Psoas muscle (tissue), 8 donors: Measurements from ENCODE around the gene LRRIQ4. TPM values are rescaled to one million over a fixed set of nuclear protein-coding genes. Genes with fewer than 3 reads are reported as not detected.

Experiments
- ATAC-seq, 4 donors: fragments of 200-7000 bp; cut with Tn5 transposase; one replicate each; pipeline ENCODE4 v1.9.1; 2020; ENCODE audit warnings: moderate library complexity in 3 of 4, mild to moderate bottlenecking in 2 of 4
- DNase-seq, 2 donors: peaks; one replicate each; pipeline ENCODE4 v3.0.0-alpha.2; 2020
- H3K27ac ChIP-seq: fragments of 200-600 bp; one replicate; pipeline ENCODE4 v1.8.0; 2022
- H3K27me3 ChIP-seq, 3 donors: fragments of 200-600 bp in 1 of 3; one replicate each; pipeline versions ENCODE4 v1.6.1 to v1.8.0; 2013 to 2022; ENCODE audit warnings: low read length in 2 of 3, mild to moderate bottlenecking in 2 of 3, moderate library complexity in 1 of 3; ENCODE audit not compliant: insufficient read depth in 3 of 3
- H3K36me3 ChIP-seq, 2 donors: fragments of 200-600 bp in 1 of 2; one replicate each; pipeline versions ENCODE4 v1.6.1 to v1.8.0; 2013 to 2022; ENCODE audit warnings: low read depth in 1 of 2, mild to moderate bottlenecking in 1 of 2, moderate library complexity in 1 of 2; ENCODE audit not compliant: insufficient read depth in 1 of 2
- H3K4me1 ChIP-seq: fragments of 200-600 bp; one replicate; pipeline ENCODE4 v1.8.0; 2022
- H3K4me3 ChIP-seq: fragments of 200-600 bp; one replicate; pipeline ENCODE4 v1.8.0; 2022; ENCODE audit warnings: mild to moderate bottlenecking
- H3K9me3 ChIP-seq: fragments of 200-600 bp; one replicate; pipeline ENCODE4 v1.8.0; 2022
- WGBS, 3 donors: extraction: QIAGEN DNeasy Blood & Tissue Kit; methylation state at CpG; one replicate each; pipeline versions ENCODE4 v1.1.6 to v1.1.7; 2013; 5-methylcytosine and 5-hydroxymethylcytosine counted together
- intact Hi-C, 2 donors: fragments of 100-400 bp; cut with DNase I; formaldehyde crosslinking; loops; one replicate each; pipeline versions ENCODE4 v1.11.0 to v1.14.2; 2022
- polyA plus RNA-seq, 3 donors: library from polyadenylated mRNA; stranded (reverse); fragments of 200-250 nt; gene quantifications; one replicate each; pipeline ENCODE4 v1.2.3, GENCODE V29; 2013
- total RNA-seq, 4 donors: library from RNA; stranded (reverse); fragmentation: NEBNext Ultra II Directional in 2 of 4; extraction: Animal tissue kit (Norgen Biotek cat#: 25700) in 2 of 4; gene quantifications; one replicate each; pipeline versions ENCODE4 v1.2.1 to v1.2.4, GENCODE V29; 2021 to 2023
- TF ChIP-seq, protein P1 (sequence below): fragments of 200-600 bp; IDR thresholded peaks from one replicate; pipeline ENCODE4 v1.8.0; 2022; ENCODE audit warnings: antibody characterized with exemption
- donor health status: healthy with polysubstance abuse.
- donor health status: DM: no; HTN: no; CAD: no; lungs with moderate emphysema.
- donor health status: Bipolar disorder and iron deficiency.
- donor health status: healthy.
- donor health status: DM: yes; HTN: yes; CAD: no.
- donor health status: DM: no; HTN: no; CAD: no.
- donor health status: DM: no; HTN: no; CAD: no.
- donor health status: DM: yes; HTN: yes; CAD: no.

LRRIQ4 gene
- total and polyA plus RNA-seq, 7 donors: 0.01 TPM; not detected in 6

DNA sequence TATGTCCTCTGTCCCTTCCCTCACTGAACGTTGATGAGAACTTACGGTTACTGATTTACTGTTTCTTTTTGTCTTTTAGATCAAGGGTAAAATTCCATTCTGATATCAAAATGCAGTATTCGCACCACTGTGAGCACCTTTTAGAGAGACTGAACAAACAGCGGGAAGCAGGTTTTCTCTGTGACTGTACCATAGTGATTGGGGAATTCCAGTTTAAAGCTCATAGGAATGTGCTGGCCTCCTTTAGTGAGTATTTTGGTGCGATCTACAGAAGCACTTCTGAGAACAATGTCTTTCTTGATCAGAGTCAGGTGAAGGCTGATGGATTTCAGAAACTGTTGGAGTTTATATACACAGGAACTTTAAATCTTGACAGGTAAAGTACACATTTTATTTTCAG, 38.5 kb upstream of the LRRIQ4 start:
- peak overlapping the region; percentile 83 for H3K4me3 ChIP-seq
- peaks cover 25% of the 10 kb centered on the region for H3K4me1 ChIP-seq
- DNase-seq (no peak), ATAC-seq (no peak)
- peaks cover 6 to 51% of the 10 kb centered on the region in 2 donors for H3K36me3 ChIP-seq
- no peaks in the 10 kb centered on the region for H3K27me3 ChIP-seq
- no peaks in the 10 kb centered on the region for H3K9me3 ChIP-seq
- WGBS, 3 donors: 53 to 55% (median 54%) methylated on average over 5 of the region's 5 CpGs
- intact Hi-C loops: no loop called here
- H3K27ac ChIP-seq: peak overlapping the region; percentile 98
- TF ChIP-seq, protein P1, sequence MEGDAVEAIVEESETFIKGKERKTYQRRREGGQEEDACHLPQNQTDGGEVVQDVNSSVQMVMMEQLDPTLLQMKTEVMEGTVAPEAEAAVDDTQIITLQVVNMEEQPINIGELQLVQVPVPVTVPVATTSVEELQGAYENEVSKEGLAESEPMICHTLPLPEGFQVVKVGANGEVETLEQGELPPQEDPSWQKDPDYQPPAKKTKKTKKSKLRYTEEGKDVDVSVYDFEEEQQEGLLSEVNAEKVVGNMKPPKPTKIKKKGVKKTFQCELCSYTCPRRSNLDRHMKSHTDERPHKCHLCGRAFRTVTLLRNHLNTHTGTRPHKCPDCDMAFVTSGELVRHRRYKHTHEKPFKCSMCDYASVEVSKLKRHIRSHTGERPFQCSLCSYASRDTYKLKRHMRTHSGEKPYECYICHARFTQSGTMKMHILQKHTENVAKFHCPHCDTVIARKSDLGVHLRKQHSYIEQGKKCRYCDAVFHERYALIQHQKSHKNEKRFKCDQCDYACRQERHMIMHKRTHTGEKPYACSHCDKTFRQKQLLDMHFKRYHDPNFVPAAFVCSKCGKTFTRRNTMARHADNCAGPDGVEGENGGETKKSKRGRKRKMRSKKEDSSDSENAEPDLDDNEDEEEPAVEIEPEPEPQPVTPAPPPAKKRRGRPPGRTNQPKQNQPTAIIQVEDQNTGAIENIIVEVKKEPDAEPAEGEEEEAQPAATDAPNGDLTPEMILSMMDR: no peak

DNA sequence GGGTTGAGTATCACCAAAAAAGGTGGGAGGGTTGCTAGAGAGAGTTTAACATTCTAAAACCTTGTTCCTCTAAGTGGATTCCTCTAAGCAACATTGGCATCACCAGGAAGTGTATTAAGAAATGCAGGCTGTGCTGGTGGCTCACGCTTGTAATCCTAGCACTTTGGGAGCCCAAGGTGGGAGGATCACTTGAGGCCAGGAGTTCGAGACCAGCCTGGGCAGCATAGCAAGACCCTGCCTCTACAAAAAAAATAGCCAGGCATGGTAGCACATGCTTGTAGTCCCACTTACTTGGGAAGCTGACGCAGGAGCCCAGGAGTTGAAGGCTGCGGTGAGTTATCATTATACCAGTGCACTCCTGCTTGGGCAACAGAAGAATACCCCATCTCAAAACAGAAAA, 34.8 kb upstream of the LRRIQ4 start:
- intact Hi-C loops: loop anchor here in 1 of 2 donors (5.0 kb wide), 1 partner anchor 189 kb away; the partner anchor contains the start of gene SEC62

DNA sequence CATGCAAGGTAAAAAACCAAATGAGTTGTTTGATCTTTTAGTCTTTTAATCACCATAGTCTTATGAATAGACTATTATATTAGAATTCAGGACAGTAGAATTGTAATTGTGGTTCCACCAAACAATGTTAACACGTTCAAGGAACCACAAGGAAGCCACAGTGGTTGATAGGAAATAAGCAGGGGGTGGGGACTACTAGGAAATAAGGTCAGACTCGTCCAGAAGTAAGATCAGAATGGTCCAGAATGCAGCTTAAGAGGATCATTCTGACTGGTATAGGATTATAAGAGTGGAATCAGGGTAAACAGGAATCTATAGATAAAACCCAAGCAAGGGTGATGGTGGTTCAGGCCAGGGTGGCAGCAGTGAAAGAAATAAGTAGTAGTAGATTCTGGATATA, 31.9 kb upstream of the LRRIQ4 start:
- Histone ChIP-seq H3K36me3 (peaks cover 22 to 100% of the 10 kb centered on the region in 2 donors), H3K27me3 (no peaks in the 10 kb centered on the region), H3K27ac (no peak overlapping the region), H3K4me1 (peaks cover 13% of the 10 kb centered on the region), H3K4me3 (no peak overlapping the region), H3K9me3 (no peaks in the 10 kb centered on the region)
- TF ChIP-seq, protein P1: no peak
- 58 to 65% (median 65%) methylated on average over 2 of the region's 2 CpGs for WGBS, 3 donors
- ATAC-seq (no peak), DNase-seq (no peak)
- intact Hi-C loops: loop anchor here in 1 of 2 donors (10.0 kb wide), 1 partner anchor 214 kb away; no protein-coding TSS in a partner anchor

More for the DNA sequence above, 34.8 kb upstream of the LRRIQ4 start:
- no peaks in the 10 kb centered on the region for H3K27me3 ChIP-seq
- H3K36me3 ChIP-seq: peaks cover 22 to 88% of the 10 kb centered on the region in 2 donors
- H3K9me3 ChIP-seq: no peaks in the 10 kb centered on the region
- DNase-seq (no peak), ATAC-seq (no peak)
- no peak overlapping the region for H3K4me3 ChIP-seq
- no peak overlapping the region for H3K27ac ChIP-seq
- TF ChIP-seq, protein P1: no peak
- peaks cover 31% of the 10 kb centered on the region for H3K4me1 ChIP-seq
- 69 to 96% (median 85%) methylated on average over 4 of the region's 4 CpGs for WGBS, 3 donors

DNA sequence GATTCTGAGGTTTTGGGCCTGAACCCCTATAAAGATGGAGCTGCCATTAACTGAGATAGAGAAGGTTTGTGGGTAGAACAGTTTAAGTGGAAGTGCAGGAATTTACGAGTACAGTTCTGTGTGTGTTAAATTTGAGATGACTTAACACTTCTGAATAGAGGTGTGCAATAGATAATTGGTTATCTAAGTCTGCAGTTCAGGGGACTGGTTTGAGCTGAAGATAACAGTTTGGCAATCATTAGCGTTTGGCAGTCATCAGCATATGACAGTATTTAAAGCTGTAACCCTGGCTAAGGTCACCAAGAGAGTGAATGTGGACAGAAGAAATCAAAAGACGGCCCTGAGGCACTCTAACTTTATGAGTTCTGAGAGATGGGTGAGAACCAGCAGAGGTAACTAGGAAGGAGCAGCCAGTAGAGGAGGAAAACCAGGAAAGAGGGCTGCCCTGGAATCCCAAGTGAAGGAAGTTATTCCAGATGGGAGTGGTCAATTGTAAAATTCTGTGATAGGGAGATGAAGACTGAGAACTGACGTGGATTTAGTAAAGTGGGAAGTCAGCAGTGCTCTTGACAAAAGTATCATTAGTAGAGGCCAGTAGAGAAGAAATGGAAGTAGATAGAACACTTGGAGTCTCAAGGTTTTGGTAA, 31.3 kb upstream of the LRRIQ4 start:
- intact Hi-C loops: loop anchor here in 1 of 2 donors (10.0 kb wide), 1 partner anchor 213 kb away; no protein-coding TSS in a partner anchor
- Histone ChIP-seq H3K27ac (no peak overlapping the region), H3K27me3 (no peaks in the 10 kb centered on the region), H3K36me3 (peaks cover 22 to 100% of the 10 kb centered on the region in 2 donors), H3K4me3 (no peak overlapping the region), H3K4me1 (peaks cover 8% of the 10 kb centered on the region), H3K9me3 (no peaks in the 10 kb centered on the region)
- no peak for DNase-seq
- 75 to 83% (median 80%) methylated on average over 4 of the region's 4 CpGs for WGBS, 3 donors
- TF ChIP-seq, protein P1: no peak
- ATAC-seq: no peak
